Activated naive CD4-positive, alpha-beta T cell treated with anti-CD3 and anti-CD28 coated beads, Interleukin-2, amount 50 U/mL, for 16 hours (primary cell): ENCODE measurements around the gene GRK5.
A peak's percentile ranks its signal among the peaks of the same experiment; 100 is the strongest.

ENCODE experiments used
- DNase-seq: peaks from one replicate; pipeline ENCODE4 v3.0.0-alpha.2; 2020

Gene GRK5

GRCh38 chr10:119302591-119303253 lies 95.4 kb downstream of the GRK5 start:
- no peak for DNase-seq

GRCh38 chr10:119303886-119304285 lies 96.5 kb downstream of the GRK5 start:
- no peak for DNase-seq

- no peak for DNase-seq
Observed at GRCh38 chr10:119304541-119304940, 97.2 kb downstream of the GRK5 start.

- DNase-seq = peak; percentile 81
Observed at GRCh38 chr10:119305860-119306513, 98.6 kb downstream of the GRK5 start.

DNA sequence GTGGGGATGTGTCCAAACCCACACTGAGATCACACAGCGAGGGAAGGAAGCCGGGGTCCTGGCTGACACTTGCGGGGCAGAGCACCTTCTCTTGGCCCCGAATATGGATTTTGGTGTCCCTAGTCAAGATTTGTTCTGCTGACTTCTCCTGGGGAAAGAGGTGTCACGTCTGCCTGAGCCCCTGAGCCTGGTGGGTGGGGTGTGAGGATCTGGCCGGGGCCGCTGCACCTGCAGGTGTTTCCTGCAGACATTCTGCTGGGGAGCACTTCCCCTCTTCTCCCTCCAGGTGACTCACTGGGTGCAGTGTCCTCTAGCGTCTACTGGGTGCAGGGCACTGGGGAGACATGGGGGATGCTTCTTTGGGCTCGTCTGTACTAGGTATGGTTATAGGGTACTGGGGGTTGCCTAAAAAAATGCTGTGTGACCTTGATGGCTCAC lies 99.2 kb downstream of the GRK5 start:
- peak; percentile 72 for DNase-seq

GRCh38 chr10:119306986-119307392 lies 99.6 kb downstream of the GRK5 start:
- DNase-seq = peak; percentile 28

DNA sequence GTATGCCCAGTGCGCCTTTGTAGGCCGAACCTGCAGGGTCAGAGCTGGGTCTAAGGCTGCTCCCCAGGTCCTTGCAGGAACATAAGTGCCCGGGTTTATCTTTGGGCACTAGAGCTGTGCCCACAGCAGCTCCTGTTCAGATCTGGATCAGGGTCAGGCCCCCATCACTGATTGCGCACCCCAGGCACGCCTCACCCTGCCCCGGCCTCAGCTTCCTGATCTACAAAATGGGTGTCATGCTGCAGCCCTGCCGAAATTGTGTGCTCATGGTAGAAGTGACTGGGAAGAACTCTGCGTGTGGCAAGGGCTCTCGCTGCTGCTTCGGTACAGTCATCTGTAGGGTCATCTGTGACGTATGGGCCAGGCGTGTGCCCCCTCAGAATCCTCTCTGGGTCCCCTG lies 100.7 kb downstream of the GRK5 start:
- no peak for DNase-seq

GRCh38 chr10:119308551-119309422 lies 101.4 kb downstream of the GRK5 start:
- DNase-seq = no peak

GRCh38 chr10:119309423-119309770 lies 102.0 kb downstream of the GRK5 start:
- DNase-seq = no peak

GRCh38 chr10:119310806-119311205 lies 103.4 kb downstream of the GRK5 start:
- no peak for DNase-seq

DNA sequence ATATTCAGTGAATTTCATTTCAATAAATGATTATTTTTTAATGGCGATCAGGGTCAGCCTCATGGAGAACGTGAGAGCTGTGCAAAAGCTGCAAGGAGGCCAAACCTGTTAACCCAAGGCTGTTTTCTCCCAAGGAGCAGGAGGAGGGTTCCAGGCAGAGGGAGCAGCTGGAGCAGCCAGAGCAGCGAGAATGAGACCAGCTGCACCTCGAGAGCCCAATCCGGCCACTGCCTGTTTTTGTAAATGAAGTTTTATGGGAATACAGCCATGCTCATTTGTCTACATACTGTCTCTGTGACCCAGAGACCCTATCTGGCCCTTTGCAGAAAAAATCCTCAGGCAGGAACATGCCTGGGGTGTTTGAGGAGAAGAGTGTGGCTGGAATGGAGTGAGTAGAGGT lies 104.9 kb downstream of the GRK5 start:
- DNase-seq = no peak

GRCh38 chr10:119313024-119313423 lies 105.7 kb downstream of the GRK5 start:
- DNase-seq = no peak

DNA sequence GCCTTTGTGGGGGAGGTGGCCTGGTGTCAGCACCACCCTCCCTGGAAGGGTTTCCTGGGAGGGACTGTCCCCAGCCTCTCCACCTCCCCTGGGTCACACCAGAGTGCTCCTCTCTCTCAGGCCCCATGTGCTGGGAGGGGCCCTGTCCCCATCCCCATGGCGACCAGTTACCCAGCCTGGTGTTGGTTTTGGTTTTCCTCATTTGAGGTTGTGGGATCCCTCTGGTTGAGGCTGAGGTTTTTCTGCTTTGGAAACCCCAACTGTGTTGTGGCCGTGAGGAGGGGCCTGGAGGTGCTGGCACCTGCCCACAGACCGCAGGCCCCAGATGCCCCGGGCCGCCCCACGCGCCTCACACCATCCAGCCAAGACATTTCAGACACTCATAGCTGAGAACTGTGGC lies 106.3 kb downstream of the GRK5 start:
- DNase-seq = no peak

DNA sequence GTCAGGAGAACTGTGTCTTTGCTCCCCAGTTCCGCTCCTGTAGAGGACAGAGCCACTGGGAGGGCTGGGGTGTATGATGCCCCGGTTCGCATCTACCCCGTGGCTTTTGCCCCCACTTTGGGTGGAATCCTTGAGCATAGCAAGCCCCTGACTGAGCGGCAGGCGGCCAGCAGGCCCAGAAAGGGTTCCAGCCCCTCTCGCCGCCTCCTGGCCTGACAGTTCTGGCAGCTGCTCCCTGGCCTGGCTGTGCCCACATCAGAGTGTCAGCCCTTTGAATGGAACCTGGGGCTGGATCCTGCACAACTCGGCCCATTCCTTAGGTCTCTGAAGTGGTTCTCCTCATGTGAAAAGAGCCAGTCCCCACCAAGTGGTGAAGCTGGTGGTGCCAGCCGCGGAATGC lies 106.7 kb downstream of the GRK5 start:
- no peak for DNase-seq

- DNase-seq = no peak
Observed at GRCh38 chr10:119314486-119314885, 107.1 kb downstream of the GRK5 start.

DNA sequence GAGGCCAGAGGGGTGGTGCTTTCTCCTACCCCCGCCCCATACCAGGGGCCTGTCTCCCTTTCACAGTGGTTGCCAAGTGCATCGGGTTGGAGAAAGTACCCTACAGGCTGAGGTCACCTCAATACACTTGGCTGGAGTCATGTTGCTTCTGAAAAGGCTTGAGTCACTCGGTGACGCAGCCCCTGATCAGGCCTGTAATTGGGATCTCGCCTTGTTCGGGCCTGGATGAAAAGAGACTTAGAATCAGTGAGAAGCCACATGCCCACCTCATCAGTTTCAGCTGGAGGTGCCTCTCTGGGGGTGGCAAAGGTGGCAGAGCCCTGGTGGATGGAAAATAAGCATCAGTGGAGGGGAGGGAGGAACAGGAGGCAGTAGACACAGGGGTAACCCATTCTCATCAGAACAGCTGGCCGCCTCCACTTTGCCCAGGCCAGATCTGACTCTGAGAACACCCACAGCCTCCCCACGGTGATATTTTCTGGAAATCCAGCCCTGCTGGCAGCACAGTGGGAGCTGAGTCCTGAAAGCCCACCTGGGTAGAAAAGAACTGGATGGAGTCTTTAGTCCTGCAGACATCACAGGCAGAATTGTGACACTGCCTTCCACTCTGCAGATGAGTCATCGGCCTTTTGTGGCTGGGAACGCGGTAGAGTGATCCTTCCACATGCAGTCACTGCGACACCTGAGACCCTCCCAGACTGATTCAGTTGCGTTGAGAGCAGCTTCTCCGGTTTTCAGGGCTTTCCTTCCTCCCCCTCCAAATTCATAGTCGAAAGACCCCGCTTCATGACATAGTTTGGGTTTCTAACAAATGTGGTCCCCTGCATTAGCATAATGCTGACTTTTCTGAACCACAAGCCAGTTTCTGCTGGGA lies 108.0 kb downstream of the GRK5 start:
- peak; percentile 74 for DNase-seq

DNA sequence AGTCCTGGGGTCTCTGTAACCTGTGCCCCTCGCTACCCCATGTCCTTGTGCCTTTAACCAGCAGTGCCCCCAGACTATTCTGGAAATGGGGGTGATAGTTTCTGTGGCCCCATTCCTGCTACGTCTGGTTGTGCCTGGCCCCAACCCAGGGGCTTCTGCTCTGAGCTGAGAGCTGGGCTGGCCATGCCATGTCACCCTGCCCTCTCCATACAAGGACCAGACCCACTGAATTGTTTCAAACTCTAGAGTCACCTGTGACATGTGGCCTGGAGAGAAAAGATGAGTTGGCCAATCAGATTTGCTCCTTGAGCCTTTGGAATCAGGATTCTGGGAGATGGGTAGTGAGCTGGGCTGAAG lies 108.6 kb downstream of the GRK5 start:
- no peak for DNase-seq

DNA sequence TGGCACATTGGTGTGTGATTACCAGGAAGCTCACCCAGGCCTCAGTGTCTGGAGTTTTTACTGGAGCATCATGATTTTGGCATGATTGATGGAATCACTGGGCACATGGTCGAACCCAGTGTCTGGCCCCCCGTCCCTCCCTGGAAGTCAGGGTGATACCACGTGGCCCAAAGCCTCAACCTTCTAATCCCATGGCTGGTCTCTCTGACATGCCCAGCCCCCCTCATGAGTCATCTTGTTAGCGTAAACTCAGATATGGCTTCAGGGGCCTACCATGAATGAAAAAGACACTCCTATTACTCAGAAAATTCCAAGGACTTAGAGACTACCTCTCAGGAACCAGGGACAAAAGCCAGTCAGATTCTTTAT lies 109.3 kb downstream of the GRK5 start:
- no peak for DNase-seq

- DNase-seq = no peak
Observed at GRCh38 chr10:119318411-119319160, 111.2 kb downstream of the GRK5 start.

GRCh38 chr10:119319161-119319919 lies 112.0 kb downstream of the GRK5 start:
- no peak for DNase-seq

- DNase-seq = no peak
Observed at GRCh38 chr10:119319920-119320258, 112.5 kb downstream of the GRK5 start.

DNA sequence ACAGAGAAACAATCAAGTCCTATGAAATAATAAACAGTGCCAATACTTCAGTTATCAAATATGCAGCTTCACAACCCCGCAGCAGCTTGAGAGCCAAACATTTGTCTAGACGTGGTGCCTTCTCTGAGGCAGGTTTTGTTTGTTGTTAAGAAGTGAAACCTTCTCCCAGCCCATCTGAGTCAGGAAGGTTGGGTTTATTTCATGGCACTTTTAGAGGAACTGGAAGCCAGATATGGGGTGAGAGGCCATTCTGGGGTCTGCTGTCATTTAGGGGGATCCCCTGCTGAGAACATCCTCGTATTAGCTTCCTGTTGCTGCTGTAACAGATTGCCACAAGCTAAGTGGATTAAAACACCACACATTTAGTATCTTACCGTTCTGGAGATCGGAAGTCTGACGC lies 113.6 kb downstream of the GRK5 start:
- no peak for DNase-seq
